GM19239 (cell line): Measurements from ENCODE around the gene NPTN.
"Not testable (repeated sequence)": the region's sequence is repeated elsewhere in the genome, so short reads cannot be mapped to it uniquely, and the experiment has no call there.

ENCODE experiments used
- DNase-seq: peaks from one replicate; pipeline ENCODE4 v3.0.0; 2011; ENCODE audit warnings: low spot score; ENCODE audit not compliant: insufficient read length
- FAIRE-seq: peaks from 2 replicates; lab custom pipeline; 2011; peaks lifted over from hg19 to GRCh38; lab: Jason Lieb, UNC

The NPTN gene

GRCh38 chr15:73602446-73602843 lies 30.7 kb downstream of the NPTN start:
- DNase-seq (no peak), FAIRE-seq (no peak)

GRCh38 chr15:73601451-73602445 lies 31.4 kb downstream of the NPTN start:
- FAIRE-seq (no peak), DNase-seq (no peak)

- FAIRE-seq (no peak), DNase-seq (no peak)
Observed at GRCh38 chr15:73600413-73601335, 32.5 kb downstream of the NPTN start.

- FAIRE-seq (no peak), DNase-seq (no peak)
Observed at GRCh38 chr15:73599934-73600333, 33.3 kb downstream of the NPTN start.

- DNase-seq (no peak), FAIRE-seq (no peak)
Observed at GRCh38 chr15:73598530-73599160, 34.5 kb downstream of the NPTN start.

GRCh38 chr15:73597036-73597638 lies 36.1 kb downstream of the NPTN start:
- FAIRE-seq: no peak
- no peak for DNase-seq

GRCh38 chr15:73596174-73596573 lies 37.0 kb downstream of the NPTN start:
- FAIRE-seq (no peak), DNase-seq (no peak)

GRCh38 chr15:73594109-73594508 lies 39.1 kb downstream of the NPTN start:
- no peak for FAIRE-seq
- DNase-seq: no peak

- DNase-seq (no peak), FAIRE-seq (no peak)
Observed at GRCh38 chr15:73593304-73594074, 39.7 kb downstream of the NPTN start.

- no peak for FAIRE-seq
Observed at GRCh38 chr15:73590263-73590662, 42.9 kb downstream of the NPTN start.

GRCh38 chr15:73589766-73590165 lies 43.4 kb downstream of the NPTN start:
- DNase-seq (no peak), FAIRE-seq (no peak)

More at GRCh38 chr15:73590263-73590662, 42.9 kb downstream of the NPTN start:
- no peak for DNase-seq

GRCh38 chr15:73585871-73586654 lies 47.1 kb downstream of the NPTN start:
- DNase-seq (no peak), FAIRE-seq (no peak)

- no peak for DNase-seq
Observed at GRCh38 chr15:73584699-73585420, 48.3 kb downstream of the NPTN start.

GRCh38 chr15:73583544-73583943 lies 49.6 kb downstream of the NPTN start:
- no peak for DNase-seq

More at GRCh38 chr15:73584699-73585420, 48.3 kb downstream of the NPTN start:
- FAIRE-seq: no peak

GRCh38 chr15:73582851-73583379 lies 50.3 kb downstream of the NPTN start:
- FAIRE-seq (no peak), DNase-seq (no peak)

More at GRCh38 chr15:73583544-73583943, 49.6 kb downstream of the NPTN start:
- no peak for FAIRE-seq

- FAIRE-seq: no peak
- DNase-seq: no peak
Observed at GRCh38 chr15:73578026-73578425, 55.2 kb downstream of the NPTN start.

- not testable (repeated sequence) for DNase-seq, FAIRE-seq
Observed at GRCh38 chr15:73577593-73577992, 55.6 kb downstream of the NPTN start.
